ENCODE results near the gene CSTF2T. TPM values are rescaled to one million over a fixed set of nuclear protein-coding genes. Genes with fewer than 3 reads are reported as not detected.

The CSTF2T gene
- total and polyA plus RNA-seq, 9 donors = 14.3 to 38.2 (median 30.1) TPM

GRCh38 chr10:51658000-51658399, 41.4 kb downstream of the CSTF2T start:
- WGBS, 3 donors = 62 to 78% (median 67%) methylated on average over 2 of the region's 2 CpGs
- TF ChIP-seq POLR2A (IDR thresholded peaks at IDR 0.05) = no peak
- TF ChIP-seq EP300 (IDR thresholded peaks at IDR 0.05) = no peak
- TF ChIP-seq CTCF (IDR thresholded peaks at IDR 0.05) = no peak
- no peaks in the 10 kb centered on the region for H3K9me3 ChIP-seq
- no peaks in the 10 kb centered on the region for H3K27me3 ChIP-seq
- no peak overlapping the region for H3K27ac ChIP-seq
- DNase-seq = no peak
- no peak overlapping the region for H3K4me3 ChIP-seq
- H3K36me3 ChIP-seq = no peaks in the 10 kb centered on the region
- intact Hi-C loops (cut with DNase I) = no loop called here
- no peaks in the 10 kb centered on the region for H3K4me1 ChIP-seq (ENCODE audit: insufficient read depth)

GRCh38 chr10:51656503-51656902, 42.9 kb downstream of the CSTF2T start:
- Histone ChIP-seq H3K27ac (no peak overlapping the region), H3K4me3 (no peak overlapping the region), H3K27me3 (no peaks in the 10 kb centered on the region), H3K4me1 (ENCODE audit: insufficient read depth) (no peaks in the 10 kb centered on the region), H3K9me3 (no peaks in the 10 kb centered on the region), H3K36me3 (no peaks in the 10 kb centered on the region)
- 86 to 89% (median 86%) methylated on average over 3 of the region's 3 CpGs for WGBS, 3 donors
- DNase-seq = no peak
- no peak for TF ChIP-seq POLR2A (IDR thresholded peaks at IDR 0.05)
- no peak for TF ChIP-seq CTCF (IDR thresholded peaks at IDR 0.05)
- TF ChIP-seq EP300 (IDR thresholded peaks at IDR 0.05) = no peak
- intact Hi-C loops (cut with DNase I) = no loop called here

GRCh38 chr10:51654918-51655317, 44.5 kb downstream of the CSTF2T start:
- Histone ChIP-seq H3K27me3 (no peaks in the 10 kb centered on the region), H3K36me3 (no peaks in the 10 kb centered on the region), H3K9me3 (no peaks in the 10 kb centered on the region), H3K4me1 (ENCODE audit: insufficient read depth) (no peaks in the 10 kb centered on the region), H3K27ac (no peak overlapping the region), H3K4me3 (no peak overlapping the region)
- TF ChIP-seq POLR2A (IDR thresholded peaks at IDR 0.05) (no peak), CTCF (IDR thresholded peaks at IDR 0.05) (no peak), EP300 (IDR thresholded peaks at IDR 0.05) (no peak)
- intact Hi-C loops (cut with DNase I) = no loop called here
- DNase-seq = no peak
- WGBS, 3 donors = 67 to 84% (median 80%) methylated on average over 1 of the region's 1 CpG

- Histone ChIP-seq H3K36me3 (no peaks in the 10 kb centered on the region), H3K27ac (no peak overlapping the region), H3K4me3 (no peak overlapping the region), H3K4me1 (ENCODE audit: insufficient read depth) (no peaks in the 10 kb centered on the region), H3K9me3 (no peaks in the 10 kb centered on the region), H3K27me3 (no peaks in the 10 kb centered on the region)
- DNase-seq = no peak
- TF ChIP-seq CTCF (IDR thresholded peaks at IDR 0.05) (no peak), POLR2A (IDR thresholded peaks at IDR 0.05) (no peak), EP300 (IDR thresholded peaks at IDR 0.05) (no peak)
- intact Hi-C loops (cut with DNase I) = no loop called here
Measured at GRCh38 chr10:51653025-51653424, 46.4 kb downstream of the CSTF2T start.

DNA sequence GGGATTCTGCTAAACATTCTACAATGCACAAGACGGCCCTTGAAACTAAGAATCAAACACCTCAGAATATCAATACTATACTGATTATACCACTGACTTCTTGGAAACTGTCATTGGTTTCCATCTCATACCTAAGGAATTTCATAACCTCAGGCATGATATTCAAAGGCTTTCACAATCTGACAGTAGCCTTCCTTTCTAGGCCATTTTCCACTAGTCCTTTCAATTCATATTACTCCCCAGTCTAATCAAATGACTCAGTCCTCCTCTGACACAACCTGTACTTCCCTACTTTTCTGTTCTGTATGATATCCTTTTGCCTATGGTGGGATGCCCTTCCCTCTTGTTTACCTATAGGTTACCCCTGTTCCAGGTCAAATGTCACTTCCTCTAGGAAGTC, 48.3 kb downstream of the CSTF2T start:
- 90 to 100% (median 95%) methylated on average over 1 of the region's 1 CpG for WGBS, 3 donors

More for the DNA sequence above, 48.3 kb downstream of the CSTF2T start:
- no peak for TF ChIP-seq POLR2A (IDR thresholded peaks at IDR 0.05)
- TF ChIP-seq CTCF (IDR thresholded peaks at IDR 0.05) = no peak
- TF ChIP-seq EP300 (IDR thresholded peaks at IDR 0.05) = no peak
- H3K27ac ChIP-seq = no peak overlapping the region
- no peaks in the 10 kb centered on the region for H3K36me3 ChIP-seq
- intact Hi-C loops (cut with DNase I) = no loop called here
- no peaks in the 10 kb centered on the region for H3K9me3 ChIP-seq
- no peaks in the 10 kb centered on the region for H3K27me3 ChIP-seq
- no peak for DNase-seq
- H3K4me3 ChIP-seq = no peak overlapping the region
- H3K4me1 ChIP-seq (ENCODE audit: insufficient read depth) = no peaks in the 10 kb centered on the region
